Upper lobe of left lung (tissue), 4 donors: Measurements from ENCODE around the gene KCND2.

Source experiments
- EP300 ChIP-seq, 4 donors: sonication (generic); formaldehyde crosslinking; IDR thresholded peaks; one replicate each; pipeline ENCODE4 v1.5.1; 2017; ENCODE audit warnings: antibody characterized with exemption in 4 of 4, control low read depth in 2 of 4
- POLR2A ChIP-seq, 4 donors: fragments of 450-650 bp; IDR thresholded peaks; one replicate each; pipeline ENCODE4 v1.5.1; 2016 to 2017; ENCODE audit warnings: antibody characterized with exemption in 4 of 4, mild to moderate bottlenecking in 2 of 4
- POLR2AphosphoS5 ChIP-seq, 2 donors: sonication (generic); formaldehyde crosslinking; IDR thresholded peaks; one replicate each; pipeline ENCODE4 v1.5.1; 2017; ENCODE audit warnings: antibody characterized with exemption in 2 of 2
- TF ChIP-seq, protein P1 (sequence below), 6 experiments: fragments of 450-650 bp in 4 of 6; fragments of 200-600 bp in 2 of 6; sonication (generic) in 2 of 6; IDR thresholded peaks; one replicate each; pipeline ENCODE4 v1.5.1; 2016 to 2019; ENCODE audit warnings: antibody characterized with exemption in 6 of 6

DNA sequence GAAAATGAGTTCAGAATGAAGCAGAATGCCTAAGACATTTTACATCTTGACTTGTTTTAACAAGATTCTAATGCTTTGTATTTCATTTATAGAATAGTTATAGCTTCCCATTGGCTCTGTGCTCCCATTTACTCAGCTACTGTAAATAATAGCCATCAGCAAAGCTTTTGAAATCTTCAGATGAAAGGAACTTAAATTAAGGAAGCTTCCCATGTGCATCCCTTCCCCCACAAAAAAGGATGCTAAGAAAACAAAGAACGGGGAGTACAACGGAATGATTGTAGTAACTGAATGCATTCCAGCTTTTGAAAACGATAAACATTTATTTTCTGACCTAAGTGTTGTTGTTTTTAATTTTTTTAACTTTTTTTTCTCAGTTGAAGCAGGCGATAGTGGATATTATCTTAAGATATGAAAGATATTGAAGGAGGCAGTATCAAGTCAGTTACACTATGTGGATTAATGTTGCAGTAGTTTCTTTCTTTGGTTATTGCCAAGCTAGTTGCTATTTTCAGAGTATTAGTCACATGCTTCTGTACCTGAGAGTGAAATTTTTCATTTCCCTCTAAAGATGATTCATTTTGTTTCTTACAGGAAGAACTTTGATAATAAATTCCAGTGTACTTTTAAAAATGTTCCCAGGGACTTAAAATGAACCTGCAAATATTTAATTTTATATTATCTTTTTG, 129.2 kb downstream of the KCND2 start:
- TF ChIP-seq, protein P1, sequence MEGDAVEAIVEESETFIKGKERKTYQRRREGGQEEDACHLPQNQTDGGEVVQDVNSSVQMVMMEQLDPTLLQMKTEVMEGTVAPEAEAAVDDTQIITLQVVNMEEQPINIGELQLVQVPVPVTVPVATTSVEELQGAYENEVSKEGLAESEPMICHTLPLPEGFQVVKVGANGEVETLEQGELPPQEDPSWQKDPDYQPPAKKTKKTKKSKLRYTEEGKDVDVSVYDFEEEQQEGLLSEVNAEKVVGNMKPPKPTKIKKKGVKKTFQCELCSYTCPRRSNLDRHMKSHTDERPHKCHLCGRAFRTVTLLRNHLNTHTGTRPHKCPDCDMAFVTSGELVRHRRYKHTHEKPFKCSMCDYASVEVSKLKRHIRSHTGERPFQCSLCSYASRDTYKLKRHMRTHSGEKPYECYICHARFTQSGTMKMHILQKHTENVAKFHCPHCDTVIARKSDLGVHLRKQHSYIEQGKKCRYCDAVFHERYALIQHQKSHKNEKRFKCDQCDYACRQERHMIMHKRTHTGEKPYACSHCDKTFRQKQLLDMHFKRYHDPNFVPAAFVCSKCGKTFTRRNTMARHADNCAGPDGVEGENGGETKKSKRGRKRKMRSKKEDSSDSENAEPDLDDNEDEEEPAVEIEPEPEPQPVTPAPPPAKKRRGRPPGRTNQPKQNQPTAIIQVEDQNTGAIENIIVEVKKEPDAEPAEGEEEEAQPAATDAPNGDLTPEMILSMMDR (IDR thresholded peaks at IDR 0.05), result no peak
- TF ChIP-seq EP300 (IDR thresholded peaks at IDR 0.05) (no peak), POLR2A (IDR thresholded peaks at IDR 0.05) (no peak), POLR2AphosphoS5 (IDR thresholded peaks at IDR 0.05) (no peak)
